ENCODE data around the gene PRRT1B.

The PRRT1B gene

DNA sequence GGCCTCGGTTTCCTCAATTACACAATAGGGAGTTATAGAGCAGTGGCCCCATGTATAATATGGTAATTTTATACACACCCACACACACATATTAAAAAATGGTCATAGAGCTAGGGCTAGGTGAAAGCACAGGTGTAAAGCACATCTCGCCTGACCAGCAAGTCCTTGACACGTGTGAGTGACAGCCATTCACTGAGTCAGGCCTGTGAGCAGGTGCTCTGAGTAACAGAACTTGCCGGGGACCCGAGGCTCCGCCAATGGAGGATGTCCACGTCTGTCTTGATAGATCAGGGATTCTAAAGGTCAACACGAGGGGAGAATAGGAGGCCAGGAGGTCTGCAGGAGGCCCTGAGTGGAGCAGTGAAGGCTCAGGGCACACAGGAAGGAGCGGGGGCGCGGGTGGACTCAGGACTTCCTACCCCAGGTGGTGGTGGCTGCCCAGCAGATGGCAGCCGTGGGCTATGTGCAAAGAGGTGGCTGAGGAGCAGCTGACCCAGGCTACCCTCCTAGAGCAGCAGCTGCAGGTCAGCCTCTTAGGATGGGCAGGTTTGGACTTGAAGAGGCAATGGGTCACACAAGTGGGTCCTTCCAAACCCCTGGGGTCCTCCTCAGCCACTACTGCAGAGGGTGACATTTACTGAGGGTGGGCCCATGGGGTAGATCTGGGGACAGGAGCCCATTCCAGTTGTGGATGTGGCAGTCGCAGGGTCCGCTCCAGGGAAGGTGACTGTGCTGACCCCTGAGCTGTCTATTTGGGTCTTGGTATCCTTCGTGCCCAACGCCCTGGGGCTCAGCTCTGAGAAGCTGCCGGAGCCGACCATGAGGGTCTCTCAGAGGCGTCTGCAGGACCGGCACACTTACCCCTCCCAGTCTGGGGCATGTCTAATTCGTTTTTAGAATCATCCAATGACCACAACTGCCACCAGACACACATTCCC, 45.9 kb downstream of the PRRT1B start:
- TF ChIP-seq, protein P1, sequence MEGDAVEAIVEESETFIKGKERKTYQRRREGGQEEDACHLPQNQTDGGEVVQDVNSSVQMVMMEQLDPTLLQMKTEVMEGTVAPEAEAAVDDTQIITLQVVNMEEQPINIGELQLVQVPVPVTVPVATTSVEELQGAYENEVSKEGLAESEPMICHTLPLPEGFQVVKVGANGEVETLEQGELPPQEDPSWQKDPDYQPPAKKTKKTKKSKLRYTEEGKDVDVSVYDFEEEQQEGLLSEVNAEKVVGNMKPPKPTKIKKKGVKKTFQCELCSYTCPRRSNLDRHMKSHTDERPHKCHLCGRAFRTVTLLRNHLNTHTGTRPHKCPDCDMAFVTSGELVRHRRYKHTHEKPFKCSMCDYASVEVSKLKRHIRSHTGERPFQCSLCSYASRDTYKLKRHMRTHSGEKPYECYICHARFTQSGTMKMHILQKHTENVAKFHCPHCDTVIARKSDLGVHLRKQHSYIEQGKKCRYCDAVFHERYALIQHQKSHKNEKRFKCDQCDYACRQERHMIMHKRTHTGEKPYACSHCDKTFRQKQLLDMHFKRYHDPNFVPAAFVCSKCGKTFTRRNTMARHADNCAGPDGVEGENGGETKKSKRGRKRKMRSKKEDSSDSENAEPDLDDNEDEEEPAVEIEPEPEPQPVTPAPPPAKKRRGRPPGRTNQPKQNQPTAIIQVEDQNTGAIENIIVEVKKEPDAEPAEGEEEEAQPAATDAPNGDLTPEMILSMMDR (IDR thresholded peaks at IDR 0.05; ENCODE audit: extremely low read depth, insufficient read depth, missing control alignments): peak; percentile 90
- in situ Hi-C loops (cut with MboI; ENCODE audit: low pct_unique_long_range_greater_than_20kb, low sequenced_read_pairs, unreplicated experiment): loop anchor here (10.0 kb wide), 1 partner anchor 154 kb away; the partner anchor contains the start of gene RAPGEF1
- peak; percentile 84 for DNase-seq (ENCODE audit: low spot score)

GRCh38 chr9:131591845-131592208, 46.5 kb downstream of the PRRT1B start:
- DNase-seq (ENCODE audit: low spot score): no peak
- TF ChIP-seq, protein P1 (IDR thresholded peaks at IDR 0.05; ENCODE audit: extremely low read depth, insufficient read depth, missing control alignments): no peak
- in situ Hi-C loops (cut with MboI; ENCODE audit: low pct_unique_long_range_greater_than_20kb, low sequenced_read_pairs, unreplicated experiment): loop anchor here (10.0 kb wide), 1 partner anchor 153 kb away; the partner anchor contains the start of gene RAPGEF1

- no peak for DNase-seq (ENCODE audit: low spot score)
- TF ChIP-seq, protein P1 (IDR thresholded peaks at IDR 0.05; ENCODE audit: extremely low read depth, insufficient read depth, missing control alignments): no peak
- in situ Hi-C loops (cut with MboI; ENCODE audit: low pct_unique_long_range_greater_than_20kb, low sequenced_read_pairs, unreplicated experiment): loop anchor here (10.0 kb wide), 1 partner anchor 152 kb away; the partner anchor contains the start of gene RAPGEF1
Measured at GRCh38 chr9:131593091-131593820, 47.9 kb downstream of the PRRT1B start.

- TF ChIP-seq, protein P1 (IDR thresholded peaks at IDR 0.05; ENCODE audit: extremely low read depth, insufficient read depth, missing control alignments): no peak
- DNase-seq (ENCODE audit: low spot score): no peak
- in situ Hi-C loops (cut with MboI; ENCODE audit: low pct_unique_long_range_greater_than_20kb, low sequenced_read_pairs, unreplicated experiment): loop anchor here (10.0 kb wide), 1 partner anchor 151 kb away; the partner anchor contains the start of gene RAPGEF1
Measured at GRCh38 chr9:131593936-131594665, 48.8 kb downstream of the PRRT1B start.

- TF ChIP-seq, protein P1 (IDR thresholded peaks at IDR 0.05; ENCODE audit: extremely low read depth, insufficient read depth, missing control alignments): no peak
- in situ Hi-C loops (cut with MboI; ENCODE audit: low pct_unique_long_range_greater_than_20kb, low sequenced_read_pairs, unreplicated experiment): loop anchor here (10.0 kb wide), 1 partner anchor 150 kb away; the partner anchor contains the start of gene RAPGEF1
- DNase-seq (ENCODE audit: low spot score): no peak
Measured at GRCh38 chr9:131594906-131595665, 49.8 kb downstream of the PRRT1B start.
